Retinal pigment epithelial cell (primary cell): ENCODE data around the gene APOA4.
A peak's percentile ranks its signal among the peaks of the same experiment; 100 is the strongest.

Experiments used
- DNase-seq: peaks from one replicate; pipeline ENCODE4 v3.0.0-alpha.2; 2010; ENCODE audit warnings: low read depth
- H3K4me3 ChIP-seq: 2 replicates; pipeline ENCODE4 v1.5.1; 2011; ENCODE audit warnings: mild to moderate bottlenecking, low read length, control low read depth, moderate library complexity
- CTCF ChIP-seq: conservative IDR thresholded peaks from 2 replicates; pipeline ENCODE4 v1.5.1; 2011; ENCODE audit warnings: low read depth, low read length, control low read depth, inconsistent platforms

The APOA4 gene

GRCh38 chr11:116787786-116788486, 35.2 kb downstream of the APOA4 start, which contains the start of gene ZPR1:
Gene ZPR1, minus strand, starts transcription at chr11:116788023. Its CDS starts 33 bp downstream, at chr11:116787990.
- no peak for TF ChIP-seq CTCF
- no peak for DNase-seq
- H3K4me3 ChIP-seq = peak within 1 kb of the TSS; percentile 93

DNA sequence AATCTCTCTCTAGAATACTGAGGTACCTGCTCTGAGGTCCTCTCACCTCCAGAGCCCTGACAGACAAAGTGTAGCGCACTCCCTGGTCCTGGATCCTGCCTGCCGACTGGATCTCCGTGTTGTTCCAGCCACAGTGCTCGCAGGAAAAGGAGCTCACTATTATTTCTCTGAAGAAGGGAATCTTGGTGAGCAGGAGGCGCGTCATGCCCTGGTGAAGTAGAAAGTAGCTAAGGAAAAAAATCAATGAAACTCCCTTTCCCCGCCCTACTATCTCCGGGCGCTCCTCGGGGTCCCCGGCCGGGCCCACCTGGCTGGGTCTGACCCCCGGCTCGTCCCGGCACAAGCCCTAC, 35.7 kb downstream of the APOA4 start:
- no peak for TF ChIP-seq CTCF
- H3K4me3 ChIP-seq = peak overlapping the region; percentile 93
- DNase-seq = no peak

GRCh38 chr11:116786966-116787365, 36.1 kb downstream of the APOA4 start:
- H3K4me3 ChIP-seq = peak overlapping the region; percentile 93

DNA sequence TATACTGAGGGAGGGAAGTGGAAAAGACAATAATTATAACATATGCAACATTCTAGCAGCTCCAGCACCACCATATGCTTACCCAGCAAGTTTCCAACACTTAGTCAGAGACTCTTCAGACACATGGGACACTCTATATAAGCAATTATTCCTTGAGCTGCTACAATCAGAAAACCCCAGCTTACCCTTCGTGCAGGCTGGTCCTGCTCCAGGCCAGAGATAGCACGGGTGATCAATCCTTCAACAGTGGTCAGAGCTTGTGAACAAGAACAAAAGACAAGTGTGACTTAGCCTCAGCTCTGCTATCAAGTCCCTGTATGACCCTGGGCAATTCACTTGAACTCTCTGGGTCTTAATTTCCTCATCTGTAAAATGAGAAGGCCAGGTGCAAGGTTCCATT, 36.8 kb downstream of the APOA4 start:
- TF ChIP-seq CTCF = no peak
- DNase-seq = no peak
- no peak overlapping the region for H3K4me3 ChIP-seq

More at GRCh38 chr11:116786966-116787365, 36.1 kb downstream of the APOA4 start:
- no peak for TF ChIP-seq CTCF
- DNase-seq = no peak

DNA sequence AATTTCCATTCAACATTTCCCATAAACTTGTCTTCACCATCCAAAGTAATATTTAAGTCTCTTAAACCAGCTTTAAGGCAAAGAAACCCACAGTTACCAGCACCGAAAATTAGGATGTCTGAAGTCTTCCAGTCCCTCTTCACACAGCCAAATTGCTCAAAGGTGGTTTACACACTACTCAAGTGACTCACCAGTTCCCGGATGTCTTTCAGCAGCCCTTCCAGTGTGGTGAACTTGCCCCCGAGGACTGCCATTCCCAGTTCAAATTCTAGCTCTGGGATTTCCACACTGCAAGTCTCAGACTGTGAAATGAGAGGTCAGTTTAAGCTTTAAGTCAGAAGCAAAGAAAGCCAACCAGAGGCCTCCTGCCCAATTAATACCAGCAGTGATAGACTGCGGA, 40.4 kb downstream of the APOA4 start:
- no peak overlapping the region for H3K4me3 ChIP-seq
- no peak for DNase-seq
- no peak for TF ChIP-seq CTCF

DNA sequence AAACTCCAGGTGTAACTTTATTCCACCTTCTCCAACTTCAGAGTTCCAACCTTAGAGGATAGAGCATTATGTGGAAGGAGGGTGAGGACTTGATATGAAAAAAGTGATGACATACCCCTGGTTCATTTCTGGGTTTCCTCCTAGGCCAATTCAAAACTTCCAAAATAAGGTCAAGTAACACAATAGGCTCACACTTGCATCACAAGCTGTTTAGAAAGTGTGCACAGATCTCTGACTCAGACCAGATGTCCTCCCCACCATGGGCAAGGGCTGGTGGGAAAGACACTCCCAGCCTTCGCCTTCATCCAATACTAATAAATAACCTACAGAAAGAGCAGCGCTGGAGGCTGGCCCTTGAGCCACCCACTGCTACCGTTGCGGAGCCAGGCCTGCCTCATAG, 44.5 kb downstream of the APOA4 start:
- TF ChIP-seq CTCF = no peak
- no peak for DNase-seq
- no peak overlapping the region for H3K4me3 ChIP-seq

- DNase-seq = no peak
- TF ChIP-seq CTCF = no peak
- no peak overlapping the region for H3K4me3 ChIP-seq
Observed at GRCh38 chr11:116777056-116777455, 46.0 kb downstream of the APOA4 start.
